Measurements from ENCODE around the gene AFAP1. TPM values are rescaled to one million over a fixed set of nuclear protein-coding genes. Genes with fewer than 3 reads are reported as not detected.

Gene AFAP1
- total and polyA plus RNA-seq, 12 donors: 2.9 to 8.9 (median 5.8) TPM

DNA sequence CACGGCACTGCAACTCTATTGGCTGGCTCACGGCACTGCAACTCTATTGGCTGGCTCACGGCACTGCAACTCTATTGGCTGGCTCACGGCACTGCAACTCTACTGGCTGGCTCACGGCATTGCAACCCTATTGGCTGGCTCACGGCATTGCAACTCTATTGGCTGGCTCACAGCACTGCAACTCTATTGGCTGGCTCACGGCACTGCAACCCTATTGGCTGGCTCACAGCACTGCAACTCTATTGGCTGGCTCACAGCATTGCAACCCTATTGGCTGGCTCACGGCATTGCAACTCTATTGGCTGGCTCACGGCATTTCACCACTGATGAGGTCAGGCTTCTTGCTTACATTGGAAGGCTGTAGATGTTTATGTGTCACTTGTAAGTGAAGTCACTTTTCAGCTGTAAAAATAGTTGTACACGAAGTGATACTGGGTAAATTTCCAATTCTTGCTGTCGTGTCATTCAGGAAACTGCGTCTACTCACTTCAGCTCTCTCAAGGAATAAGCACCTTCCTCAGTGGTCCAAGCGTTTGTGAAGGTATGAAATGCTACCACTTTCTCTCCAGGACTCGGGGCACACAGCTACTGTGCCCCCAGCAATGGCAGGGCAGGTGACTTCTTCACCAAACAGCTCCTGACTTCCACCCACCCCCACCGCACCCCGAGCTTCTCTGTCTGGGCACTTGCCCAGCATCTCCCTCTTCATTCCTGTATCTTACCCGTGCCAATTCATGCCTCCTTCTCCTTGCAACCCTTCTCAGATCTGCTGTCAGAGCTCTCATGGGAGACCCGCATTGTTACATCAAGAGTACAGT lies 141.3 kb downstream of the AFAP1 start:
- no peak for ATAC-seq
- peaks cover 0 to 2% (median 0%) of the 10 kb centered on the region in 9 donors for H3K4me1 ChIP-seq
- no peak for DNase-seq
- H3K9me3 ChIP-seq: no peaks in the 10 kb centered on the region
- no peak overlapping the region for H3K27ac ChIP-seq
- intact Hi-C loops (cut with DNase I): loop anchor here in 2 of 10 donors (5.0 kb wide), 1 partner anchor 36 kb away; no protein-coding TSS in a partner anchor
- TF ChIP-seq, protein P1, sequence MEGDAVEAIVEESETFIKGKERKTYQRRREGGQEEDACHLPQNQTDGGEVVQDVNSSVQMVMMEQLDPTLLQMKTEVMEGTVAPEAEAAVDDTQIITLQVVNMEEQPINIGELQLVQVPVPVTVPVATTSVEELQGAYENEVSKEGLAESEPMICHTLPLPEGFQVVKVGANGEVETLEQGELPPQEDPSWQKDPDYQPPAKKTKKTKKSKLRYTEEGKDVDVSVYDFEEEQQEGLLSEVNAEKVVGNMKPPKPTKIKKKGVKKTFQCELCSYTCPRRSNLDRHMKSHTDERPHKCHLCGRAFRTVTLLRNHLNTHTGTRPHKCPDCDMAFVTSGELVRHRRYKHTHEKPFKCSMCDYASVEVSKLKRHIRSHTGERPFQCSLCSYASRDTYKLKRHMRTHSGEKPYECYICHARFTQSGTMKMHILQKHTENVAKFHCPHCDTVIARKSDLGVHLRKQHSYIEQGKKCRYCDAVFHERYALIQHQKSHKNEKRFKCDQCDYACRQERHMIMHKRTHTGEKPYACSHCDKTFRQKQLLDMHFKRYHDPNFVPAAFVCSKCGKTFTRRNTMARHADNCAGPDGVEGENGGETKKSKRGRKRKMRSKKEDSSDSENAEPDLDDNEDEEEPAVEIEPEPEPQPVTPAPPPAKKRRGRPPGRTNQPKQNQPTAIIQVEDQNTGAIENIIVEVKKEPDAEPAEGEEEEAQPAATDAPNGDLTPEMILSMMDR (IDR thresholded peaks at IDR 0.05): no peak
- peaks cover 0 to 58% (median 11%) of the 10 kb centered on the region in 9 donors for H3K36me3 ChIP-seq
- 85 to 86% methylated on average over 17 to 18 of the region's 18 CpGs for WGBS, 2 donors
- no peak overlapping the region for H3K4me3 ChIP-seq
- H3K27me3 ChIP-seq: no peaks in the 10 kb centered on the region

DNA sequence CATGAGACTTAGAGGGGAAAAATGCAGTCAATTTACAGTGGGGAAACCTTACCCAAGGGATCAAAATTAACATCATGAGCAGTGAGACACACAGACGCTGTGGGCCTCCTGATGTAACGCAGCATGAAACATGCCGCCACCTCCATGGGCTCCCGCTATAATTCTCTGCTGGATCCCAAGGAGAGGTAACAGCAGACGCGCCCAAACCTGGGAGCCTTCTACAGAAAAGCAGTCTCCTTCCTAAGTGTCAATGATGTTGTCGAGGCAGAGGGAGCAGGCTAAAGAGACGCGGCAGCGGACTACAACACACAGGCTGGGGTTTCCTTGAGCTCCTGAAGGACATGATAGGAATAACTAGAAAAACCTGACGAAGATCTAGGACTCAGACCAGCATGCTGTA lies 142.3 kb downstream of the AFAP1 start:
- Histone ChIP-seq H3K27me3 (no peaks in the 10 kb centered on the region), H3K27ac (no peak overlapping the region), H3K9me3 (no peaks in the 10 kb centered on the region), H3K36me3 (peaks cover 0 to 69% (median 11%) of the 10 kb centered on the region in 9 donors), H3K4me1 (peaks cover 0 to 2% (median 0%) of the 10 kb centered on the region in 9 donors), H3K4me3 (no peak overlapping the region)
- intact Hi-C loops (cut with DNase I): loop anchor here in 2 of 10 donors (5.0 kb wide), 1 partner anchor 35 kb away; no protein-coding TSS in a partner anchor
- TF ChIP-seq, protein P1 (IDR thresholded peaks at IDR 0.05): no peak
- no peak for ATAC-seq
- 92 to 93% methylated on average over 11 of the region's 11 CpGs for WGBS, 2 donors
- no peak for DNase-seq

DNA sequence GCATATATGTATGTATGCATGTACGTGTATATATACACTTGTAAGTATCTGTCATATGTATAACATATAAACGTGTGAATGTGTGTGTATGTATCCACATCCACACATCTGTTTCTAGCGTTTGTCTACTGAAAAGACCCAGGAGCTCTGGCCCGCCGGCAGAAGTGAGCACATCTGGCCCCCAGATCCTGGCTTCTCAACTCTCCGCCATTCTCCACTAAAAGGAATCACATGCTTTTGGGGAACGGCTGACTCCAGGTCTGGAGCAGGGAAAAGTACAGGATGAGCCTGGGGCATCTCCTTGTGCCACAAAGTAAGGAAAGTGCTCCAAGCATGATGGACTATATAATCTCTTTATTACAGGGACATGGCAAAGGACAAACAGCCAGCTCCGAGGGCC lies 143.7 kb downstream of the AFAP1 start:
- no peaks in the 10 kb centered on the region for H3K27me3 ChIP-seq
- ATAC-seq (no peak), DNase-seq (no peak)
- no peak overlapping the region for H3K27ac ChIP-seq
- peaks cover 0 to 79% (median 11%) of the 10 kb centered on the region in 9 donors for H3K36me3 ChIP-seq
- no peak overlapping the region for H3K4me3 ChIP-seq
- TF ChIP-seq, protein P1 (IDR thresholded peaks at IDR 0.05): no peak
- WGBS, 2 donors: 92% methylated on average over 8 of the region's 8 CpGs
- H3K4me1 ChIP-seq: peaks cover 0 to 3% (median 0%) of the 10 kb centered on the region in 9 donors
- intact Hi-C loops (cut with DNase I): loop anchor here in 2 of 10 donors (5.0 kb wide), 1 partner anchor 34 kb away; no protein-coding TSS in a partner anchor
- no peaks in the 10 kb centered on the region for H3K9me3 ChIP-seq

DNA sequence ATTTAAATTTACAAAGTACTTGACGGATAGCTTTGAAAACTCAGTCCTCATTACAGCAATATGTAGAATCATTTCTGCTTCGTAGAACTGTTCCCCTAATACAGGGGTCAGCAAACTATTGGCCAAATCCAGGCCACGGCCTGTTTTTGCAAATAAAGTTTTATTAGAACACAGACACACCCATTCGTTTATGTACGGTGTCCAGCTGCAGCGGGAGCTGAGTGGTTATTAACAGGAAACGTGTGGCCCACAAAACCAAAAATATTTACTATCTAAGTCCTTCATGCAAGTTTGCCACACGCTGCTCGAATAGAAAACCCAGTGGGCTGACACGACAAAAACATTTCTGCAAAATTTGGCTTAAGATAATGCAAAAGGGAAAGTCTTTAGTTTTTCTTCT lies 146.5 kb downstream of the AFAP1 start:
- ATAC-seq (no peak), DNase-seq (no peak)
- Histone ChIP-seq H3K4me3 (no peak overlapping the region), H3K27me3 (no peaks in the 10 kb centered on the region), H3K27ac (no peak overlapping the region), H3K4me1 (peaks cover 0 to 17% (median 10%) of the 10 kb centered on the region in 9 donors), H3K9me3 (no peaks in the 10 kb centered on the region), H3K36me3 (peaks cover 0 to 59% (median 0%) of the 10 kb centered on the region in 9 donors)
- WGBS, 2 donors: 90 to 92% methylated on average over 10 of the region's 10 CpGs
- intact Hi-C loops (cut with DNase I): no loop called here
- TF ChIP-seq, protein P1 (IDR thresholded peaks at IDR 0.05): no peak
